Measurements from ENCODE around the gene CYS1. TPM values are rescaled to one million over a fixed set of nuclear protein-coding genes. Genes with fewer than 3 reads are reported as not detected.

Gene CYS1
- total and polyA plus RNA-seq, 2 of the 13 experiments (the other 11 are each of a cell fraction or from before 2014, with no cell fraction given), result 0.04 TPM; not detected in 1

DNA sequence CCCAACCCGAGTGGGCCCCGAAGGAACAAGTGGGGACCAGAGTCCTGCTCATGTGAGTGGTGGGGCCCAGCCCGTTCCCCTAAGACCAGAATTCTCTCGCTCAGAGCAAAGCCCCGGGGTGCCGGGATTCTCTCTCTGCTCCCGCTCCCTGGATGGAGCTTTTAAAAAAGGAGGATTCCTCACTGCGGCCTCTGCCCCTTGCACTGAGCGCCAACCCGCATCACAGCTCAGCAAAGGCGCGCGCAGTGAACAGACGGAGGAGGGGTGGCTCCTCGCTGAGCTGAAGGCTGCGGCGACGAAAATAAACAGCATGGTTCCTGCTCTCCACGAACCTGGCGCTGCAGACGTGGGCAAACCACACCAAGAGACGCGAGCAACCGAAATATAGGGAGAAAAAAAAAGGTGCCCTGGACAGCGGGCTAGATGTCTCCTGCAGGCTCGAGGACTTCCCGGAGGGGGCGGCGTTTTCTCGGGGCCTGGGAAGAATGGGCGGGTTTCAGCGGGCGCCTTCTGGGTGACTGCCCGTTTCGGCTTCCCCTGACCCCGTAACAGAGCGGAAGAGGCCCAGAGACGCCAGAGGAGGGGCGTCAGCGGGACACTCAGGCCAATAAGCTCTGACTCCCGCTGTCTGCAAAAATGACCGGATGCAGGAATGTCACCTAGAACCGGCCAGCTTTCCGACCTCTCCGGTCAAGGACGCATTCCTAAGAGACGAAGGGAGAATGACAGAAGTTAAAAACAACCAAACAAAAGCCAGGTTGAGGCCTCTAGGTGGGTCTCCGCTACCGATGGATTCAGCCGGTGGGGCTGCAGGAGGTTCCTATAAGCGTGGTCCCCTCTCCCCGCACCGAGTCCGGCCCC is 37.7 kb downstream of the CYS1 start (continued):
- TF ChIP-seq ZSCAN31 (CRISPR knock-in tag; IDR thresholded peaks at IDR 0.05; ENCODE audit: low read depth) (no peak; the same call in 1 of the 2 replicates), PTBP1 (IDR thresholded peaks at IDR 0.05; ENCODE audit: low read depth, low read length, poor library complexity, severe bottlenecking) (no peak), GMEB1 (CRISPR knock-in tag; IDR thresholded peaks at IDR 0.05; ENCODE audit: borderline replicate concordance) (no peak), FOSL2 (CRISPR knock-in tag; IDR thresholded peaks at IDR 0.05) (peak; percentile 9; the same call in 1 of the 2 replicates), ATF7 (IDR thresholded peaks at IDR 0.05) (no peak), ATF7 (CRISPR knock-in tag; IDR thresholded peaks at IDR 0.05) (peak; percentile 10; the same call in 1 of the 2 replicates), HNRNPLL (IDR thresholded peaks at IDR 0.05; ENCODE audit: low read depth, low read length, poor library complexity, severe bottlenecking) (no peak), ZNF878 (CRISPR knock-in tag; IDR thresholded peaks at IDR 0.05) (no peak), NR3C1 (CRISPR knock-in tag; IDR thresholded peaks at IDR 0.05) (no peak), RFX3 (CRISPR knock-in tag; IDR thresholded peaks at IDR 0.05) (no peak), ZBTB42 (CRISPR knock-in tag; IDR thresholded peaks at IDR 0.05) (no peak), FOXM1 (CRISPR knock-in tag; IDR thresholded peaks at IDR 0.05) (no peak), CREM (IDR thresholded peaks at IDR 0.05) (0 out of 2 replicates have a peak, but pooled peaks have one; percentile 12), CREM (CRISPR knock-in tag; IDR thresholded peaks at IDR 0.05) (no peak), ZFP1 (CRISPR knock-in tag; IDR thresholded peaks at IDR 0.05) (no peak), PCBP2 (optimal IDR thresholded peaks at IDR 0.05; ENCODE audit: low read depth, low read length, poor library complexity, severe bottlenecking) (no peak), E2F2 (CRISPR knock-in tag; IDR thresholded peaks at IDR 0.05; ENCODE audit: borderline replicate concordance) (no peak), ATF5 (CRISPR knock-in tag; IDR thresholded peaks at IDR 0.05; ENCODE audit: low read depth) (no peak), ZKSCAN1 (IDR thresholded peaks at IDR 0.05; ENCODE audit: low read length) (no peak)
- TF ChIP-seq, protein P1, sequence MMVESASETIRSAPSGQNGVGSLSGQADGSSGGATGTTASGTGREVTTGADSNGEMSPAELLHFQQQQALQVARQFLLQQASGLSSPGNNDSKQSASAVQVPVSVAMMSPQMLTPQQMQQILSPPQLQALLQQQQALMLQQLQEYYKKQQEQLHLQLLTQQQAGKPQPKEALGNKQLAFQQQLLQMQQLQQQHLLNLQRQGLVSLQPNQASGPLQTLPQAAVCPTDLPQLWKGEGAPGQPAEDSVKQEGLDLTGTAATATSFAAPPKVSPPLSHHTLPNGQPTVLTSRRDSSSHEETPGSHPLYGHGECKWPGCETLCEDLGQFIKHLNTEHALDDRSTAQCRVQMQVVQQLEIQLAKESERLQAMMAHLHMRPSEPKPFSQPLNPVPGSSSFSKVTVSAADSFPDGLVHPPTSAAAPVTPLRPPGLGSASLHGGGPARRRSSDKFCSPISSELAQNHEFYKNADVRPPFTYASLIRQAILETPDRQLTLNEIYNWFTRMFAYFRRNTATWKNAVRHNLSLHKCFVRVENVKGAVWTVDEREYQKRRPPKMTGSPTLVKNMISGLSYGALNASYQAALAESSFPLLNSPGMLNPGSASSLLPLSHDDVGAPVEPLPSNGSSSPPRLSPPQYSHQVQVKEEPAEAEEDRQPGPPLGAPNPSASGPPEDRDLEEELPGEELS (CRISPR knock-in tag; IDR thresholded peaks at IDR 0.05), result no peak; the same call in 1 of the 2 replicates
- TF ChIP-seq, protein P2, sequence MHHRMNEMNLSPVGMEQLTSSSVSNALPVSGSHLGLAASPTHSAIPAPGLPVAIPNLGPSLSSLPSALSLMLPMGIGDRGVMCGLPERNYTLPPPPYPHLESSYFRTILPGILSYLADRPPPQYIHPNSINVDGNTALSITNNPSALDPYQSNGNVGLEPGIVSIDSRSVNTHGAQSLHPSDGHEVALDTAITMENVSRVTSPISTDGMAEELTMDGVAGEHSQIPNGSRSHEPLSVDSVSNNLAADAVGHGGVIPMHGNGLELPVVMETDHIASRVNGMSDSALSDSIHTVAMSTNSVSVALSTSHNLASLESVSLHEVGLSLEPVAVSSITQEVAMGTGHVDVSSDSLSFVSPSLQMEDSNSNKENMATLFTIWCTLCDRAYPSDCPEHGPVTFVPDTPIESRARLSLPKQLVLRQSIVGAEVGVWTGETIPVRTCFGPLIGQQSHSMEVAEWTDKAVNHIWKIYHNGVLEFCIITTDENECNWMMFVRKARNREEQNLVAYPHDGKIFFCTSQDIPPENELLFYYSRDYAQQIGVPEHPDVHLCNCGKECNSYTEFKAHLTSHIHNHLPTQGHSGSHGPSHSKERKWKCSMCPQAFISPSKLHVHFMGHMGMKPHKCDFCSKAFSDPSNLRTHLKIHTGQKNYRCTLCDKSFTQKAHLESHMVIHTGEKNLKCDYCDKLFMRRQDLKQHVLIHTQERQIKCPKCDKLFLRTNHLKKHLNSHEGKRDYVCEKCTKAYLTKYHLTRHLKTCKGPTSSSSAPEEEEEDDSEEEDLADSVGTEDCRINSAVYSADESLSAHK (CRISPR knock-in tag; IDR thresholded peaks at IDR 0.05; ENCODE audit: borderline replicate concordance), result no peak

Data from HepG2 (cell line).